ENCODE results near the gene BUB3.

Gene BUB3

GRCh38 chr10:123203393-123204126, 49.4 kb downstream of the BUB3 start:
- H3K4me3 ChIP-seq (ENCODE audit: low read depth, low read length): no peak overlapping the region
- no peak for DNase-seq (ENCODE audit: low read depth)
- TF ChIP-seq POLR2A (IDR thresholded peaks at IDR 0.05; ENCODE audit: extremely low read depth, insufficient read length) (no peak), MYC (IDR thresholded peaks at IDR 0.05; ENCODE audit: low read depth, low read length) (no peak), CTCF (IDR thresholded peaks at IDR 0.05; ENCODE audit: low read depth, low read length) (no peak)

GRCh38 chr10:123204127-123204461, 49.9 kb downstream of the BUB3 start:
- TF ChIP-seq MYC (IDR thresholded peaks at IDR 0.05; ENCODE audit: low read depth, low read length) (no peak), CTCF (IDR thresholded peaks at IDR 0.05; ENCODE audit: low read depth, low read length) (no peak), POLR2A (IDR thresholded peaks at IDR 0.05; ENCODE audit: extremely low read depth, insufficient read length) (no peak), MAX (IDR thresholded peaks at IDR 0.05; ENCODE audit: low read depth, low read length) (no peak)
- H3K4me3 ChIP-seq (ENCODE audit: low read depth, low read length): no peak overlapping the region
- DNase-seq (ENCODE audit: low read depth): no peak

- no peak for DNase-seq (ENCODE audit: low read depth)
- TF ChIP-seq POLR2A (IDR thresholded peaks at IDR 0.05; ENCODE audit: extremely low read depth, insufficient read length) (no peak), MYC (IDR thresholded peaks at IDR 0.05; ENCODE audit: low read depth, low read length) (no peak), MAX (IDR thresholded peaks at IDR 0.05; ENCODE audit: low read depth, low read length) (no peak), CTCF (IDR thresholded peaks at IDR 0.05; ENCODE audit: low read depth, low read length) (no peak)
- no peak overlapping the region for H3K4me3 ChIP-seq (ENCODE audit: low read depth, low read length)
Measured at GRCh38 chr10:123205041-123205440, 50.8 kb downstream of the BUB3 start.

- no peak for DNase-seq (ENCODE audit: low read depth)
- no peak for TF ChIP-seq CTCF (IDR thresholded peaks at IDR 0.05; ENCODE audit: low read depth, low read length)
- TF ChIP-seq POLR2A (IDR thresholded peaks at IDR 0.05; ENCODE audit: extremely low read depth, insufficient read length): no peak
- TF ChIP-seq MYC (IDR thresholded peaks at IDR 0.05; ENCODE audit: low read depth, low read length): no peak
- no peak for TF ChIP-seq MAX (IDR thresholded peaks at IDR 0.05; ENCODE audit: low read depth, low read length)
- H3K4me3 ChIP-seq (ENCODE audit: low read depth, low read length): no peak overlapping the region
Measured at GRCh38 chr10:123212063-123212462, 57.9 kb downstream of the BUB3 start.

GRCh38 chr10:123212640-123213039, 58.4 kb downstream of the BUB3 start:
- TF ChIP-seq MAX (IDR thresholded peaks at IDR 0.05; ENCODE audit: low read depth, low read length) (no peak), CTCF (IDR thresholded peaks at IDR 0.05; ENCODE audit: low read depth, low read length) (no peak), MYC (IDR thresholded peaks at IDR 0.05; ENCODE audit: low read depth, low read length) (no peak), POLR2A (IDR thresholded peaks at IDR 0.05; ENCODE audit: extremely low read depth, insufficient read length) (no peak)
- no peak for DNase-seq (ENCODE audit: low read depth)
- H3K4me3 ChIP-seq (ENCODE audit: low read depth, low read length): no peak overlapping the region

GRCh38 chr10:123213192-123213591, 59.0 kb downstream of the BUB3 start:
- TF ChIP-seq CTCF (IDR thresholded peaks at IDR 0.05; ENCODE audit: low read depth, low read length): no peak
- no peak for TF ChIP-seq POLR2A (IDR thresholded peaks at IDR 0.05; ENCODE audit: extremely low read depth, insufficient read length)
- TF ChIP-seq MYC (IDR thresholded peaks at IDR 0.05; ENCODE audit: low read depth, low read length): no peak
- no peak for TF ChIP-seq MAX (IDR thresholded peaks at IDR 0.05; ENCODE audit: low read depth, low read length)
- no peak for DNase-seq (ENCODE audit: low read depth)
- no peak overlapping the region for H3K4me3 ChIP-seq (ENCODE audit: low read depth, low read length)
